NCI-H82 (cell line): ENCODE data around the gene TBL1XR1.
A peak's percentile ranks its signal among the peaks of the same experiment; 100 is the strongest.

Source experiments
- DNase-seq: peaks from one replicate; lab custom pipeline; 2025; lab: John Stamatoyannopoulos, UW

The TBL1XR1 gene

DNA sequence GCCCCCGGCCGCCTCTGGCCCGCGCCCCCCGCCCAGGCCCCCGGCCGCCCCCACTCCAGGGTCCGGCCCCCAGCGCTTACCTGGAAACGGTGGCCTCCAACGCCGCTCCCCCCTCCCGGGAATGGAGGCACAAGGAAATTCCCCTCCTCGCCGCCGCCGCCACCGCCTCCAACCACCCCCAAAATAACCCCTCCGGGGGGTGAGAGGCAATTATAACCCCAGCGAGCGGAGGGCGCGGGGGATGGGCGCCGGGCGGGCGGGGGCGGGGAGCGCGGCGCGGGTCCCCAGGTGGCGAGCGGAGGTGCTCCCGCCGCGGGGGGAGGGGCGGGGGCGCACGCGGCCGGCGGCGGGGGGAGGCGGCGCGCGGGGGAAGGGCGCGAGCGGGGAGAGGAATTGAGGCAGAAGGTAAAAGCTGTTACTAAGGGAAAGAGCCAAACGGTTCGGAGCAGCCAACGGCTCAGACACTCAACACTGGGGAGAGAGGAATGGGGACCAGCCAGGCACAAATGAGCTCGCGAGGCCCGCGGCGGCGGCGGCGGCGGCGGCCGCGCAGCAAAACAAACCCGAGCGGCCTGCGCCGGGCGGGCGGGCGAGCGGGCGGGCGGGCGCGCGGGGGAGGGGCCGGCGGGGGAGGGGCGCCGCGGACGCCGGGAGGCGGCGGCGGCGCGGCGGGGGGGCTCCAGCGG, at the start of gene TBL1XR1:
Gene TBL1XR1, minus strand, starts transcription at position 442 of the 686 bp plus-strand sequence. CDS start 132,505 bp downstream, outside the sequence.
- peak; percentile 97 for DNase-seq

GRCh38 chr3:177245250-177245649, 48.0 kb upstream of the TBL1XR1 start:
- DNase-seq = no peak

DNA sequence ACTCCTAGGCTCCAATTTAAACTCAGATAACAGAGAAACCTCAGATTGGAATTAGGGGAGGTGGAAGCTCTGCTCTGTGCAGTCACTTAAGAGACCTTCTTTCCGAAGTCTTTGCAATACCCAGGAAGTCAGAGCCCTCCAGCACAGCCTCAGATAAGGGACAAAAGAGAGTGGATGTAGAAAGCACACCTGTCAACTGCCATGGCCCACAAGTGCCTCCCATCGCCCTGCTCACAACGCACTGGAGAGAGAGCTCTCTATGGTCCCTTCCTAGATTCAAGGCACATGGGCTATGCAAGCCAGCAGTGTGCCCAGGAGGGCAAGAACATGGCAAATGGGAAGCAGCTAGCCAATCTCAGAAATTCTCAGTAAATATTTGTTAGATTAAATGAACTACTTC, 47.3 kb upstream of the TBL1XR1 start:
- DNase-seq = no peak

- no peak for DNase-seq
Measured at GRCh38 chr3:177238686-177239216, 41.5 kb upstream of the TBL1XR1 start.

DNA sequence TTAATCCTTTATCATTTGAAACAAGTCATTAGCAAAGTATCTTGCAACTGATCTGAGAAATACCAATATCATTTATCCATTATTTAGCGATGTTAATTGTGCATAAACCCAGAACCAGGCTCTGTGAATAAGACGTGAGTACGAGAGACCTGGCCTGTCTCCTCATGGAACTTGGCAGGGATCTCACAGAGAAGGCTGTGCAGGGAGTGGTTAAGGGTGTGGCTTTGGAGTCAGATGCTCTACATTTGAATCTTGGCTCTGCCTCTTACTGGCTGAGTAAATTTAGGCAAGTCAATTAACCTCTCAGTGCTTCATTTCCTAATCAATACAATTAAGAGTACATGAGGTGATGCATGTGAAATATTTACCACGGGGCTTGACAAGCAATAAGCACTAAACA, 39.9 kb upstream of the TBL1XR1 start:
- no peak for DNase-seq

- no peak for DNase-seq
Measured at GRCh38 chr3:177236704-177237103, 39.4 kb upstream of the TBL1XR1 start.

DNA sequence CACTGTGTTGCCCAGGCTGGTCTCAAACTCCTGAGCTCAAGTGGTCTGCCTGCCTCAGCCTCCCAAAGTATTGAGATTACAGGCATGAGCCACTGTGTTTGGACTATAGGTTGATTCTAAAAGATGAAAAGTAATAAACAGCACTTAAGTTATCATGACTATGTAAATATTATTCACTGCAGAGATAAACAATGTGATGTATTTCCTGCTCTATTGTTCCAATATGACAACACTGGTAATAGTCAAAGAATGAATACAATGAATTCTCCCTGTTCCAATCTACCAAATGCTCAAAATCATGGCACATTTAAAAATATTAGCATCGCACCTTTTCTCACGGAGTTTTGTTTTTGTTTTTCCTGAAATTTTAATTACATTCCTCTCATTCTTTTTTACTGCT, 36.8 kb upstream of the TBL1XR1 start:
- no peak for DNase-seq

- no peak for DNase-seq
Measured at GRCh38 chr3:177231242-177231641, 34.0 kb upstream of the TBL1XR1 start.

DNA sequence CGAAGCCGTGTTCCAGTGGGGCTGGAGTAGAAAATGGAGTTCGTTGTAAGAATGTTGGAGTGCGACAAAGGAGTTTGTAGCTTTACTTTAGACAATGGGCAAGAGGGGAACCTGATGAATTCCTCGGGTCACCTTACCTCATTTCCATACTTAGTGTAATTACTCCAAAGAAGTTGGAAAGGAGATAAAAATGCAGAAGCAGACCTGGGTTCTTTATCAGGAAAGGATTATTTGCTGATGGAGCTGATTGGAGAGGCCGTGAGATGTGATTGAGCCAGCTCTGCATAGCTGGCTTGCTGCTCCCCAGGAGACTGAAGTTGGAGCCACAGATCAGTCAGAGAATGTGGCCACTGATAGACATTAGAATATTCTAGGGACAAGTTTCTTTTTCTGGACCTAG, 33.4 kb upstream of the TBL1XR1 start:
- no peak for DNase-seq

GRCh38 chr3:177229791-177230190, 32.5 kb upstream of the TBL1XR1 start:
- no peak for DNase-seq

DNA sequence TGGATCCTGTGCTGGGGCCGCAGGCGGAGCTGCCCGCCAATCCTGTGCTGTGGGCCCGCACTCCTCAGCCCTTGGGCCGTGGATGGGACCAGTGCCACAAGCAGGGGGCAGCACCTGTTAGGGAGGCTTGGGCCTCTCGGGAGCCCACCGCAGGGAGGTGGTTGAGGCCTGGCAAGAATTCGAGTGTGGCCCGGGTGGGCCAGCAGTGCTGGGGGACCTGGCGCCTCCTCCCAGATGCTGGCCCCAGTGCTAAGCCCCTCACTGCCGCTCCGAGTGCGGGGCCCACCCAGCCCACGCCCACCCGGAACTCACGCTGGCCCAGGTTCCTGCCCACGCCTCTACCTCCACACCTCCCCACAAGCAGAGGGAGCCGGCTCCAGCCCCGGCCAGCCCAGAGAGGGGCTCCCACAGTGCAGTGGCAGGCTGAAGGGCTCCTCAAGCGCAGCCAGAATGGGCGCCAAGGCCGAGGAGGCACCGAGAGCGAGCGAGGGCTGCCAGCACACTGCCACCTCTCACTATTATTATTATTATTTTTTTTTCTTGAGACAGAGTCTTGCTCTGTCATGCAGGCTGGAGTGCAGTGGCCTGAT, 31.4 kb upstream of the TBL1XR1 start:
- DNase-seq = no peak

GRCh38 chr3:177224414-177224813, 27.1 kb upstream of the TBL1XR1 start:
- DNase-seq = no peak

DNA sequence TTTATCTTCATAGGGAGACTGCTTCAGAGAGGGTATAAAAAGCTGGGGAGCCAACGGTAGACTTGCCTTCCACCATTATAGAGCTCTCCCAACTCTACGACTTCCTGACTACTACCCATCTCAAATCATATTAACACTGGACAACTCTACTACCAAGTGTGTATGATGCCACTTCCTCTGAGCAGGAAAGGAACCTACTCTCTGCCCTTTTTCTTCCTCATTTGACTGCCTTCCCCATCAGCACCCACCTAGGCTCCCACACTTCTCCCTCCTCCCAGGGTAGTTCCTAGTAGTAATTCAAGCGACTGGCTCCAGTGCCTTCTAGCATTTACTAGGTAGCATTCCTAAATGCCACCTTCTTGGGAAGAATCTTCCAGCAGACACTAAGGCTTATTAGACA, 24.5 kb upstream of the TBL1XR1 start:
- DNase-seq = no peak

DNA sequence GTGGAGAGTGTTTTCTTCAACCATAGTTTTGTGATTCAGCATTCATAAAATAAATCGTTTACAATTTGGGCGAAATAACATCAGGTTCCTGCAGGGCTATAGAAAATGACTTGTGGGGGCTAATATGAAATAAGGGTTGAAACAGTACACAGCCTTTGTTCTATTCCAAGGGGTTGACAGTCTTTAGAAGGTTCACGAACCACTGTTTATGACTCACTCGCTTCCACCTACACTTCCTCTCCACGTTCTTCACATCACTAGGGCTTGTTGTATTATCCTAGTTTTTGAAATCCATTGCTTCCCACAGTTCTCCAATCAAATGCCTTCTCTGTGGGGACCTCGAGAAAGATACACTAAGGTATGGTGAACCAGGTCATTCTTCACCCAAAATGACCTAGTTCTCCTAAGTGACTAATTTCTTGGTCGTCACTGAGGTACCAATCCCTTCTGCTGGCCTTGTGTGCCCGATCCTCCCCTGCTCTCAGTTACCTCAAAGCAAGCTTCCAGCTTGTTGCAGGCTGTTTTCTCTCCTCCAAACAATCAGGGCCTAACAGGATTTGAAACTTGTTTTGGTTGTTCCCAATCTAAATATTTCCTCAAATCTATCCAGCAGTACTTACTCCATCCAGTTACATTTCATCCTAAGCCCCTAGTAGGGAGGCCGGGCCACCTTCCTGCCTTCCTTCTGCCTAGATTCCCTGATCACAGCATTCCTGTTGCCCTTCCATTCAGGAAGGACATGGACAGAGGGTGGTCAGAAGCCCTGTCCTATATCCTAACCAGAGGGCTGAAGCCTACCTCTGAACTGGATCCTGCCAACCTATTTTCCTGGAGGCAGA, 23.1 kb upstream of the TBL1XR1 start:
- no peak for DNase-seq

- no peak for DNase-seq
Measured at GRCh38 chr3:177213801-177214535, 16.7 kb upstream of the TBL1XR1 start.

GRCh38 chr3:177212756-177213155, 15.5 kb upstream of the TBL1XR1 start:
- DNase-seq = no peak

DNA sequence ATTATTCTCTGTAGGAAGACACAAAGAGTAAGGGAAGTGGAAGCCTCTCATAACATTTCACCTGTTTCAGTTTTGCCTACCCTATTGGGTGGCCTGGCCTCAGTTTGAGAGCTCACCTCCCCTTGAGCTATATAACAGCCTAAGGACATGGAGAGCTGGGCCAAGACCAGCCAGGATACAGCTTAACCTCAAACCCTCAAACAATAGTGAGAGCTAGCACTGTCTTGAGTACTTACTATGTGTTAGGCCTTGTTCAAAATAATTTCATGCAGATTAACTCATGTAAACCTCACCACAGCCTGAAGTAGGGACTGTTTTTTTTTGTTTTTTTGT, 15.0 kb upstream of the TBL1XR1 start:
- DNase-seq = no peak

DNA sequence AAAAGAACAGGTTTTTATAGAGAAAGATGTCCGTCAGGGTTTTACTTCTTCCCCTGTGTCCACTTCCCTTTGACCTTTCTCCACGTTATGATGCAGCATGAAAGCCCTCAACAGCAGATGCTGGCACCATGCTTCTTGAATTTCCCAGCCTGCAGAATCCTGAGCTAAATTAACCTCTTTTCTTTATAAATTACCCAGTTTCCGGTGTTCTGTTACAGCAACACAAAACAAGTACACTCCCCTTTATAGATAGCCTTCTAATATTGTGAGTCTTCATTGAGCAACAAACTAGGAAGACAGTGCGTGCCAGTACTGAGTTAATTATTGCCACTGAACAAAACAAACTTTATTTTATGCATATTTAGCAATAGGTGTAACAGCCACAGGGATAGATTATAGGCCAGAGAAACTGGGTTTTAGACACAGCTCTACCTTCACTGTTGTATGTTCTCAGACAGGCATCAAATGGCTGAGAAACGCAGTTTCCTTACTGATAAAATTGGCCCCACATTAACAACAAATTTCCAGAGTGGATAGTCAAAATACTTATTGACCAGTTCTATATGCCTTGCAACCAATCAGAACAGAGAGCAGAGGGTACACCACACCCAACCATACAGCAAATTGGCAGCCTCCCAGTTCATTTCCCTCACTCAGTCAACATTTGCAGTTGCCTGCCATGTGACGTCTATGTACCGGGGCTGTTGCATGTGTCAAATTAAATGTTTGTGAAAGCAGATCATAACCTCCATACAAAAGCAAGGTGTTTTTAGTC, 14.4 kb upstream of the TBL1XR1 start:
- DNase-seq = no peak

- no peak for DNase-seq
Measured at GRCh38 chr3:177210744-177211502, 13.6 kb upstream of the TBL1XR1 start.

DNA sequence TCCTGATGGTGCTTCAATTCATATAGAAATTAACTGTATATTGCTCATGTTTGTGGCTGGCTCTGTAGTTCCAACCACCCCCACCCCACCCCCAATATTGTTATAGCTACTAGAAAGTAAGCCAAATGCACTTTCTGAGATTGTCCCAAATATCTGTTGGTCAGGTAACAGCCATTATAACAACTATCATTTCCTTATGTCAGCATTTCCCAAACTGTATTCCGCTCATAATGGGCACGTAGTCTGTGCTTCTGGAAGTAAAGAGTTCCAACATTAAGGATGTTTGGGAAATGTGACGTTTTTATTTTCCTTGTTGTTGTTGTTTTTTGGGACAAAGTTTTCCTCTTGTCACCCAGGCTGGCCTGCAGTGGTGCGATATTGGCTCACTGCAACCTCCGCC, 12.2 kb upstream of the TBL1XR1 start:
- DNase-seq = no peak

- no peak for DNase-seq
Measured at GRCh38 chr3:177208781-177209180, 11.5 kb upstream of the TBL1XR1 start.
